Left cardiac atrium (tissue), 4 donors: ENCODE measurements around the gene CCL1. TPM values are rescaled to one million over a fixed set of nuclear protein-coding genes. Genes with fewer than 3 reads are reported as not detected.

Experiments used
- ATAC-seq, 2 donors: fragments of 200-7000 bp; cut with Tn5 transposase; one replicate each; pipeline ENCODE4 v1.9.1; 2020; ENCODE audit warnings: mild to moderate bottlenecking in 2 of 2, moderate library complexity in 2 of 2
- DNase-seq: peaks from one replicate; pipeline ENCODE4 v3.0.0-alpha.2; 2020
- intact Hi-C, 2 donors: fragments of 100-400 bp; cut with DNase I; formaldehyde crosslinking; loops; one replicate each; pipeline versions ENCODE4 v1.14.1 to v1.15.1; 2022 to 2023
- total RNA-seq, 2 donors: library from RNA; stranded (reverse); fragmentation: NEBNext Ultra II Directional; extraction: Animal tissue kit (Norgen Biotek cat#: 25700); gene quantifications; one replicate each; pipeline ENCODE4 v1.2.1, GENCODE V29; 2021
- donor health status: DM: no; HTN: yes; CAD: no.
- donor health status: DM: no; HTN: yes; CAD: no; lungs with severe emphysema.
- donor health status: DM: yes; HTN: yes; CAD: no.
- donor health status: Dilated cardiomyopathy.

CCL1 gene
- total RNA-seq, 2 donors from 2014 or later, result not detected

DNA sequence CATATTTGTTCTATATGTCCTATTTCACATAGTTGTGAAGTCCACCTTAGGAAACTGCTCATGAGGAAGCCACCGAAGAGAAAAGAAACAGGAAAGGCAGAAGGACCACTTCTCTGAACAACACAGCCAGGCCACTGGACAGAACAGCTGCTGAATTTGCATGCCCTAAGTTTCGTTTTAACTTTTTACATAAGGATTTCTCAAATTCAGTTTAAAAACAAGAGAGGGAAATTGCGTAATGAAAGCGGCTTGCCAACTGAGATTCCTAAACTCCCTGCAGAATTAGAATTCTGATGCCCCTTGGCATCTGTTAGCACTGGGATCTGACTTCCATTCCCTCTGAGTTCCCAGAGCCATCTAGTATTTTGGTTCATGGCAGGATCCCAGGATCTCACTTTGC, 48.8 kb downstream of the CCL1 start:
- ATAC-seq (peak; percentile 57 to 89), DNase-seq (peak; percentile 26)
- intact Hi-C loops, result no loop called here

GRCh38 chr17:34313164-34313563, 49.9 kb downstream of the CCL1 start:
- intact Hi-C loops, result no loop called here
- ATAC-seq, result peak in 1 of 2 donors; percentile 59

DNA sequence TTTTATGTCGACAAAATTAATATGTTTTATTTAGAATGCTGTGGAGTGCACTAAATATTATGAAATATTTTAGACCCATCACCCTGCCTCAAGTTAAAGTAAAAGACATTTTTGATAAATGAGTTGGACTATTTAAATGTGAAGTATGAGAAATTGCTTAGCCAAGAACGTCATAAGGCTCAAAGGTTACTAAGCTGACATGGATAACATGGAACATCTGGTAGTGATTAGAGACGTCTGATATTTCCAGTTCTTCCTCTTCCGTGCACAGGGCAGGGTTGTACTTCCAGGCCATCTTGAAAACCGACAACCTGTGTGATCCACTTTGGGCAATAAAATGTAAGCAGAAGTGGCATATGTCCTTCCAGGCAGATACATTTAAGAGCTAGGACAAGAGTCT, 51.0 kb downstream of the CCL1 start:
- peak; percentile 70 to 88 for ATAC-seq
- intact Hi-C loops, result no loop called here
- DNase-seq, result no peak

More at GRCh38 chr17:34313164-34313563, 49.9 kb downstream of the CCL1 start:
- no peak for DNase-seq

GRCh38 chr17:34311291-34311690, 51.7 kb downstream of the CCL1 start:
- no peak for ATAC-seq
- no peak for DNase-seq
- intact Hi-C loops, result no loop called here

Other genes starting within 250 kb of the CCL1 start
- 100 to 1,000 TPM in 1 of 2 donors, 10 to 100 TPM in 1; 36.8 to 268 TPM for gene CCL2, start 107.9 kb downstream of the CCL1 start, total RNA-seq
- gene CCL7, start 93.0 kb downstream of the CCL1 start, total RNA-seq, result not detected
- 1 to 10 TPM; 1.7 to 5.4 TPM for gene CCL11, start 77.5 kb downstream of the CCL1 start, total RNA-seq
- 1 to 10 TPM in 1 of 2 donors, under 1 TPM in 1; 0.35 to 1.9 TPM for gene CCL8, start 43.8 kb downstream of the CCL1 start, total RNA-seq
- gene CCL13, start 6.8 kb downstream of the CCL1 start, total RNA-seq, result 1 to 10 TPM; 4.6 to 6.4 TPM
- gene TMEM132E, start 216.3 kb upstream of the CCL1 start, total RNA-seq, result under 1 TPM; 0.09 to 0.26 TPM